HG02571 (cell line): Measurements from ENCODE around the gene RFFL.
A peak's percentile ranks its signal among the peaks of the same experiment; 100 is the strongest.

Experiments
- ATAC-seq: cut with Tn5 transposase; IDR thresholded peaks from one replicate; pipeline ENCODE4 v1.9.1; 2021; ENCODE audit warnings: mild to moderate bottlenecking, moderate library complexity; ENCODE audit not compliant: unreplicated experiment

The RFFL gene

DNA sequence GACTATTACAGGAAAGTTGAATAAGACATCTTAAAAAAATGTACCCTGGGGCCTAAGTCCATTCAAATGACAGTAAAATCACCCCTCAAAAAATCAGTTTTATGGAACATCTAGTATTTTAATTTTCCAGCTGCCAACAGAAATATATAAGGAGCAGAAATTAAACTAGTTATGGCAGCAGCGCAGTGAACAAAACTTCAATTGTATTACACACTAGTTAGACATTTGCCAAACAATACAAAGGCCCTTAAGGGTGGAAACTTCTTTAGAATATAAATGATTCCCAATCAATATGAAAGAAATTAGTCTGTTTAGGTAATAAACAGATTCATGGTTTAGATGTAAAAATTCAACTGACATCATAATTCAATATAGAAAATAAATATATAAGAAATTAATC is 18.1 kb upstream of the RFFL start:
- no peak for ATAC-seq

DNA sequence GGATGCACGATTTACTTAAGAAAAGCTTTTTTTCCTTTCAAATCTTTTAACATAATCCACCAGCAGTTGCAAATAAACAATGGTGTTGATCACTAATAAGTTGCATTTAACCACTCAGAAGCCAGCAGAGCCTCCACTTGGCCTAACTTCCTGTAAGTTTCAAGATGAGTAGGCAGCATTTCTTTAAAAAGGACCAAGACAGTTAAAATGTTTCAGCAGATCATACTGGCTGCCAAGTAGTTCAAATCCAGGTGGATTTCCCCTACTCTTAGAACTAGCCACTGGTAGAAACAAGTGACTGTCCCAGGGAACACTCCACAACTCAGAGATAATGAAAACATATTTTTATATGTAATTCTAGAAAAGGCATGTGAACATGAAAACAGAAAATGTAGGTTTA is 17.0 kb upstream of the RFFL start:
- ATAC-seq: no peak

GRCh38 chr17:35079547-35080423 is 16.3 kb upstream of the RFFL start:
- no peak for ATAC-seq

DNA sequence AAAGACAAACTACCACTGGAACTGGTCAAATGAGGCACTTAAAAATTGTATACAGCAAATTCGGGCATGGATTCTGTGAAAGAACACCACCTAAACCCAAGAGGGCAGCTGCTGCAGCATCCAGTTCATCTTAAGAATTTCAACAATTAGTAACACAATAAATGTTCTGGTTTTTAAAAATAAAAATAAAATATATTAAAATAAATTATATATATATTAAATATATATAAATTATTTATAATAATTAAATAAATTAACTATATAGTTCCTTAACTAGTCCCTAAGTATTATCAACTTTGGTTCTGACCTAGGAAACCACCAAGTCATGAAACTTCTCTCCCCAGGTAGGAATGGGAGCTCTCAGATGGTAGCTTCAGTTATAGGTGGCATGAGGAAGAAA is 13.4 kb upstream of the RFFL start:
- no peak for ATAC-seq

GRCh38 chr17:35074711-35075707 is 11.5 kb upstream of the RFFL start:
- ATAC-seq: no peak

- no peak for ATAC-seq
These were observed 10.6 kb upstream of the RFFL start for GRCh38 chr17:35073991-35074627.

GRCh38 chr17:35073183-35073790 is 9.8 kb upstream of the RFFL start:
- ATAC-seq: no peak

GRCh38 chr17:35069311-35069710 is 5.8 kb upstream of the RFFL start:
- ATAC-seq: no peak

DNA sequence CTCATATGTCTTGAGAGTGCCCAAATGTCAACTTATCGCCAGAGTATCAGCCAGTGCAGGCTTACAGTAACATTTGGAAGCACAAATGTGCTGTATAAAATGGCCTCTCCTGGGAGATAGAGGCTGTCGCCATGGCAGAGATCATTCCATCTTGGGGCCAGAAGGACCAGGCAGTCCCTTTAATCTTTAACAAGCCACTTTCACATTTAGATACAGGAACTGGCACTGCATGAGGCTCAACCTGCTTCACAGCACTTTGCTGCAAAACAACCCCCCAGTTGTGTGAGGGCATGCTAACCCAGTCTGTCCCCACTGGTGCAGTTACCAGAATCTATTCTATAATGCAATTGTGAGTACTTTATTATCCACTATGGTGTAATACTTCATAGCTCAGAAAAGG is 4.7 kb upstream of the RFFL start:
- ATAC-seq: no peak

DNA sequence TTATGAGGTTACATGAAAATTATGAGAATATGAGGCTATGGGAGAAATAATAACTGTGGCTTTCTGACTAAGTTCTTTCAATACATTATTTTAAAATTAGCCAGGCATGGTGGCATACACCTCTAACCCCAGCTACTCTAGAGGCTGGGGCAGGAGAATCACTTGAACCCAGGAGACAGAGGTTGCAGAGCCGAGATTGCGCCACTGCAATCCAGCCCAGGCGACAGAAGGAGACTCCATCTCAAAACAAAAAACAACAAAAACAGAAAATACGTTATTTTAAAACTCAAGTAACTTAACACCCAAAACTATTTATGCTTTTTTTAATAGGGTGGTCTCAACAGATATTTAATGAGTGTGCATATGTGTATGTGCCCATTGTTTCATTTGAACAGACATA is 2.4 kb upstream of the RFFL start:
- no peak for ATAC-seq

- ATAC-seq: no peak
These were observed 1.2 kb upstream of the RFFL start for GRCh38 chr17:35064516-35065215.

GRCh38 chr17:35062308-35062707 is 1.2 kb downstream of the RFFL start:
- no peak for ATAC-seq

DNA sequence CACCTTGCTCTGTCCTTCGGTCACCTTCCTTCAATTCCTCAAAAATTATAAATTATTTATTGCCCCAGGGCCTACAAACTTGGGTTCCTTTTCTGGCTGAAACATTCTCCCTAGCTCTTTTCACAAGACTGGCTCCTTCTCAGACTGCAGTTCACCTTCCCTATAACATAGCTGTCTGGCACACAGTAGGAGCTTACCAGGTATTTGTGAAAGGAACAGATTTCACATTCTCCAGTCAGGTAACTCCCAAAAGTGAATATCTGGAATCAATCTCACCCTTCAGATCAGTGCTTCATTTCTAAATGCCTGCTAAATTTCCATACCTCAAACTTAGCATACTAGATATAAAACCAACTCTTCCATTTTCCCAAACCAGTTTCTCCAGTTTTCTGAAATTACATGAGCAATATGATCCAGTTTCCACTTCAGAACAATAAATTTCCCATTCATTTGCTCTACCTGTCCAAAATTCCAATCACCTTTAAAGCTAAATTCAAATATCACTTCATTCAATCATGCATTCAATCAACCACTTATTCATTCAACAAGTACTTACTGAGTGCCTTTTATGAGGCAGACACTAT is 6.1 kb downstream of the RFFL start:
- no peak for ATAC-seq

- ATAC-seq: no peak
These were observed 7.5 kb downstream of the RFFL start for GRCh38 chr17:35056013-35056412.

DNA sequence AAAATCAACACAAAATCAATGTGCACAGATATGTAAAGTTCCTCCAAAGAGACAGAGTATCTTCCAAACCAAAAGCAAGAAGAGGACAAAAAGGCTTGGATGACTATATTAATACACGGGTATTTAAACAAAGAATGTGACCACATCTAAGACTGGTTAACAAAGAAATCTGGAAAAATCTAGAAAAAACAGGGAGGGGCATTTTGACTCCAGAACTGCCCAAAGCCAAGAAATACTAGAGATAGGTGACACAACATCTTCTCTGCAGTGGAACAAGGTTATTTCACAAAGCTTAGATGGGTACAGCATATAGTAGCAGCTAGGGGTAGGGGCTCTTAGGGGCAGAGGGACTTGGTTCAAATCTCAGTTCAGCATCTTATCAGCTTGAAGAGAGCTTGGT is 10.3 kb downstream of the RFFL start:
- no peak for ATAC-seq

GRCh38 chr17:35052780-35053179 is 10.7 kb downstream of the RFFL start:
- ATAC-seq: no peak

DNA sequence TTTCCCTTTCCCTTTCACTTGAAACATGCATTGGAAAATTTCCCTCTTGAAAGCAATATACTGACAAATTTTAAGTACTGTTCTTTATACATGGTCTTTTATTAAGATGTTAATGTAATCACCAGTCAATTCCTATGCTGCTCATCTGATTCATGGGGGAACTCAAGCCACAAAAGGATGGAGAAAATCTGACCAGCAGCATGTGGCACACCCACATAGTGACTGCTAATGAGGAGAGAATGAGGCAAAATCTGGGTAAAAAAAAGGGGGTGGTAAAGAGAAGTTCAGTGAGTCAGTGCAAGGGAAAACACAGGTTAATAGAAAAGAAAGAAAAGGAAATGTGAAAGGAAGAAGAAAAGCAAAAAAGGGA is 11.3 kb downstream of the RFFL start:
- no peak for ATAC-seq

DNA sequence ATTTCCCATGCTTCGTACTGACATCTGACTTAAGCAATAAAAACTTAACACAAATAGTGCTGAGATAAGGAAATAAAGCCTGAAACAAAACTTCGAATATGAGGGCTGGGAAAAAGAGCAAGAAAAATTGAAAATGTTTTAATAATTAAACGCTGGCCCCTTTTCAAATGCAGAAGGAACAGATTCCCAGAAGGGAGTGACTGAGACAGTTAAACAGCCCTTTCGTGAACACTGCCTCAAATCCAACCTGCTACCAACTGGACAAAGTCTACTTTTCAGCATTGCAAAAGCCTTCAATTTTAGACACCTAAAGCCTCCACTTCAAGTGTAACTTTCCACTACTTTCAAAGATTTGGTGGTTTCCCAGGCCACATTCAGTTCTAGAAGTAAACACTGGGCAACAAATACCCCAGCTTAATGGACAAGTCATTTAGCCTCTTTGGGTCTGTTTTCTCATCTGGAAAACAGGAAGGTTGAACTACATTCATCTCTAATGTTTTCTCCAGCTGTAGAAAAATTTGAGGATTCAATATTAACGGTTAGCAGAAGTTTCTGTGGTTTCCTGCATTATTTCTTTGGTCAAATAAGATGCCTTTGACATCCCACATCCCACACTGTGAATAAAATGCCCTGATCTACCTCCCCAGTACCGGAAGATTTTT is 11.8 kb downstream of the RFFL start:
- no peak for ATAC-seq

- peak; percentile 48 for ATAC-seq
These were observed 12.3 kb downstream of the RFFL start for GRCh38 chr17:35051183-35051578.
